NCI-H526 treated with DMSO at 0.1 percent for 48 hours (cell line): ENCODE measurements around the gene TGFBRAP1.

ENCODE experiments used
- DNase-seq: peaks from one replicate; lab custom pipeline; 2025; lab: John Stamatoyannopoulos, UW

Gene TGFBRAP1

DNA sequence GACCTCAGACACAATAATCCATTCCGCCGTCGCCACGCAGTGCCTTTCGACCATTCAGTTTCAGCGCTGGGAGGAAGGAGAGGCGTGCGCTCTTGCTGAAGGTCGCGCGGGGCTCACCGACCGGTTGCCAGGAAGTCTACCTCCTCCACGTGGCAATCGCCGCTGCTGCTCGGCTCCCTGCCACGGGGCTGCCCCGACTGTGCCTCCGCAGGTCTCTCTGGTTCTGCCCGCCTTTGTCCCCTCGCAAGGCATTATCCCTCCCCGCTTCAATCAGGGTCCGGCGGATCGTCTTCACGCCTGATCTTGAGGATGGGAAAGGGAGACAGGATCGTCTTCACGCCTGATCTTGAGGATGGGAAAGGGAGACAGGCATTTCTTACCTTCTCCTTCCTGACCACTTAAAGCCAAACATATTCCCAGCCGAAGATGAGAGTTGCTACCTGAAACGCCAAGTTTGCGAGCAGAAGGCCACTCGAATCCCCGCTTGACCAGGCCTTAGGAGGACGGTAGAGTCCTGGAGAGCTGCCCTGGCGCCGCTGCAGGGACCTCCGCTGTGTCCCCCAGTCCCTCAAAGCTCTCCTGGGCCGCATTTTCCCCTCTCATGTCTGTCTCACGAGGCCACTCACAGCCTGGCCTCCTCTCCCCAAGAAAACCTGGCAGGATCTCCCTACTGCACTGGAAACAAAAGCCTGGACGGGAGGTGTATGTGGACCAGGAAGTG, 92.3 kb downstream of the TGFBRAP1 start:
- DNase-seq, result no peak

DNA sequence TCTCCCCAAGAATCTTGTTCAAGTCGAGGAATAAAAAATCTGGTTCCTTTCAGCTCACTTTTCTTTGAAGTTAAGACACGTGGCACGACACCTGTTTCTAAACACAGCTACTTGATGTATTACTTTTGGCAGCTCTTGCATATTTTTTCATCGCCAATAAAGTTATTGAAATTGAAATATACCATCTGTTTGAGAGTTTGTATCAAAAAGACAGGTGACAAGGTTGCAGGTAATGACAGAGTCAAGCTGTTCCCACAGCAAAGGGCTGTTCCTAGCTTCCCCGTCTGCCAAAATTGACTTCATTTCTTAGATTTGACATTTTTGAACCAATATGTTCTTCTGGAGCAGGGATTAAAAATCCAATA, 93.5 kb downstream of the TGFBRAP1 start:
- no peak for DNase-seq

DNA sequence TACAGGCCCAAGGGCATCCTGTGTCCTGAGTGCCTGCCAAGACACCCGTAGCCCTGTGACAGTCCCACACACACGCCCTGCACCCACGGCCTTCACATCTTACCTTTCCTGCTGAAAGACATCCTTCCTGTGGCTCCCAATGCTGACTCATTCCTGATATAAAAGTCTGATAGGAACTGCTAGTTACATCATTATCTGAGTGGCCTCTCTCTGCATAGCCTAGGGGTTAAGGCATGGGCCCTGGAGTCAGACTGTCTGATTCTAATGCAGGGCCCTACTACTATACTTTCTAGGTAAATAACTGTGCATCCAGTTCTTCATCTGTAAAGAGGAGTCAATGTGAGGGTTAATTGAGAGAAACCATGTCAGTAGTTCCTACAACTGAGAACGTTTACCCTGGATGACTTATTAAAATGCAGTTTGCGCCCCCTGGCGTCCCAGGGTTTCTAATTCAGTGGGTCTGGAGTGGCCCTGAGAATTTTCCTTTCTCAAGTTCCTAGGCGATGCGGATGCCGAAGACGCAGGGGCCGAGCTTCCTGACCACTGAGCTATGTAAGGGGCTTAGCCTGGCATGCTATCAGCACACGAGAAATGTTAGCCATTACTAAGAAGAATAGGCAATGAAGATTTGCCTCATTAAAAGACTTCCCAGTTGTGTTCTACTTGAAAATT, 94.0 kb downstream of the TGFBRAP1 start:
- peak; percentile 64 for DNase-seq

DNA sequence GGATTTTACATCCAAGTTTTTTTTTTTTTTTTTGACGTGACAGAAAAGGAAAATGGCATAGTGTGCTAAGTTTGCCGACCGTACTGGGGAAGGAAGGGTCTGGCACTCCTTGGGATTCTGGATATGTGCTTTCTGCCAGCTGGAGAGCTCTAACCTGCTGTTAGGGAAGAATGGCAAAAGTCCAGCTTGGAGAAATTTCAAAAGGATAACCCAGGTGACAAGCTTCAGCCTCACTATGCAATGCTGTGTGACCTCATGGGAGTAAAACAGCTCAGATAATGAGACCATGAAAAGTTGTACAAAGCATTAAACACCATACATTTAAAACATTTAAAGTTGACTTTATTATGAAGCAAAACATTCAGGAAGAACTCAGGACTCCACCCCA, 98.3 kb downstream of the TGFBRAP1 start:
- DNase-seq, result no peak

DNA sequence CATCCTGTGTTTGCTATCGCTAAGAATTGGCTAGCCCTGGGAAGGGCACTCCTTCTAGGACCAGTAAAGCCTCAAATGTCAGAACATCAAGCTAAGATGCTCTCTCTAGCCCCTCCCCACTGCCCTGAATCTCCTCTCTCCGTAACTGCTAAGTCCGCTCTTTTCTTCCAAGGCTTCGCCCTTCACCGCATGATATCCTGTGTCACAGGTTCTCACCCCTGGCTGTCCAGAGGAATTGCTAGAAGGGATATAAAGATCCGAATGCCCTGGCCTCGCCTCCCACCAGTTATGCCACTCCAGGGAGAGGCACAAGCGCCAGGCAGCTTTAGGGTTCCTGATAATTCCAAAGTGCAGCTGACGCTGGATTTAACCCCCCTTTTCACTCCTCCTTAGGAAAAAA, 105.1 kb downstream of the TGFBRAP1 start:
- DNase-seq, result no peak

DNA sequence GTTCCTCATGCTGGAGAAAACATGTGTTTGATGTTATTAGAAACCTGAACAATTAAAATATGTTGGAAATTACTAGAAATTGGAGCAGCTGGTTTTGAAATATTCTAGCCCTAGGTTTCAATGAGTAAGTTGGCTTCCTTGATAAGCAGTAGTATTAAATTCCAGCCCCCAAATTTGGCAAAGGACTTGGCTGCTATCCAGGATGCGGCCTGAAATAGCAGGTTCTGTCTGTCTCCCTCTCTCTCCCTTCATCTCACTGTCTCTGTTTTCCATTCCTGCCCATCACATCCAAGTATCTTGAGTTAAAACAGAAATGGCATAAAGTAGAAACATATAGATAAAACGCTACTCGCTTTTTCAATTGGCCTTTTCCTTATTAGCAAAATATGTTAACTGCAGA, 108.9 kb downstream of the TGFBRAP1 start:
- no peak for DNase-seq

DNA sequence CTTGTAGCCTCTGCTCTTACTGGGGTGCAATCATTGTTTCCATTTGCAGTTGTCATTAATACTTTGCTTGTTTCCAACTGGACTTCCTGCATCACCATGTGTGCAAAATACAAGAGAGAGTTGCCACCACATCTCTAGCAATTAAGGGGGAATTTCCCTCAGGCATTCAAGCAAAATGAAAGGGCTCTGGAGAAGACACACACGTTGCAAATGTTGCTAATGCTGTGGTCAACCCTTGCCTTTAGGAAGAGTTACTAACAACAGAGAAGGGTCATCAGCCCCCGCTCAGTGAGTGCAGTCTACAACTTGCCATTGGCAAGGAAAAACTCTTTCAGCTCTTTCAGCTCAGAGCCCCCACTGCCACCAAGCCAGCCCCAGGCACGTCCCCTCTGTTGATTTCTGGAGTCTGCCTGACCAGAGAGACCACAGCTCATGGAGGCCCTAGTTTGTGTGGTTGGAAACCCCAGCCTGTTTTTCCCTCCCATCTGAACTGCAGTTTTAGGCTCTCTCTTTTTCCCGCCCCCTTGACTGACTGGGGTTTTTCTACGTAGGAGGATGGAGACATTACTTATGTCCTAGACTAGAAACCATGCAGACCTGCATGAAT, 113.8 kb downstream of the TGFBRAP1 start:
- no peak for DNase-seq
